Stimulated activated CD8-positive, alpha-beta memory T cell treated with anti-CD3 and anti-CD28 coated beads, Interleukin-15, amount 100 ng/mL, for 24 hours (primary cell): ENCODE measurements around the gene WDR72.

Source experiments
- DNase-seq: peaks from one replicate; pipeline ENCODE4 v3.0.0-alpha.2; 2020; ENCODE audit warnings: low read depth

WDR72 gene

DNA sequence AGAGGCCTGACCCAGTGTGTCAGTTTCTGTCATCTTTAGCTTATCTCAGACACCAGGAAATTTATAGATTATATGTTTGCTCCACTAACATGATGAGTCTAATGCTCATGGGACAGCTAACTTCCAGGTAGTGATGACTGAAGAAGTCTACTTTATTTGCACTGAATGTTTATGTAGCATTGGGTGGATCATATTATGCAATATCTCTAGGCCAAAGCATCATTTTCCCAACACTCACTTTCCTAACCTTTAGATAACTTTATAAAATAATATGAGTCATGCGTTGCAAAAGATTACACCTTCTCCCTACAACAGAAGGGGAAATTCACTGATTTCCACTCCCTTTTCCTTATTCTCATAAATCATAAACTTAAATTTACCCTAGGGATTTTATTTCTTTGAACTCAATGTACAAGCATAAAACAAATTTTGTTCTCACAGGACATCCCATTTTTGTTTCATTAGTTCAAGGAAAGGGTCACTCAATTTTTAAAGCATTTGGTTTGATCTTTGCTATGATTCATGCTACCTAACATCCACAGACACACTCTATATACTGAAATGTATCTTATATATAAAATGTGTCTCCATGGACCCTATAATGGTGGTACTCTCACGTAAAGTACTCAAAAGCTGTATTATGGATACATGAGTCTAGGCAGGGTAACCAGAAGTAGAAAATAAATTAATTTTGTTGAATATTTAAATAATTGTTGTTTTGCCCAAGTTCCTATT, 225.2 kb downstream of the WDR72 start:
- DNase-seq = no peak

DNA sequence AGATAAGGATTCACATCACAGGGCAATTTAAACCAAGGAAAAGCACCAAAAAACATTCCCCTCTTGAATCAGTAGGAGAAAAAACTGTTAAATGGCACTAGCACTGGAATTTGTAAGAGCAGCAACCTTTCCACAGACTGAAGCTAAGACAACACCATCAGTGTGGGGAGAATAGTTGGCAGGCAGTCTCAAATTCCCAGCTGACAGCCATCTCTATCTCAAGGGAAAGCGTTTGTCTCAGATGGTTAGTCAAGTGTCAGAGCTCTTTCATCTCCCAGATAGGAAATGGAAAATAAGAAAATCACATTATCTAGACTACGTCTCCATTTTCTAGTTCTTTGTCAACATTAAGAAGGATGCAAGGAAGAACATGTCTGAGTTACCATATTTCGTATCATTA, 228.7 kb downstream of the WDR72 start:
- DNase-seq = no peak

DNA sequence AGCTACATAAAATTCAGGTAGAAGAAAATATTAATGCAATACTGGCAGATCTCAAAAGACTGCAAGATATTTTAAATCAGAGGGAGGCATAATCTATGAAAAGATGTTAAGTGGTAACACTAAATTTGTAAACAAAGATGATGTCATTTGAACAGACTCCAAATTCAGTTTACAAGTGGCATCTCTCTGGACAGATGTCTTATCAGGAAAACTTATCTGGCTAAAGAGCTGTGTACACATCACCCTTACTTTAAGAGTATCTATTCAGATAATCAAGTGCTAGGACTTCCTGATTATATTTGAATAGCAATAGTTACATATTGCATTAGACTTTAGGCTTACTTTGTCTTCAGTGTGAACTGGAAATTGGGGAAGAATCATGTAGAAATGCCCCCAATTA, 231.5 kb downstream of the WDR72 start:
- no peak for DNase-seq

DNA sequence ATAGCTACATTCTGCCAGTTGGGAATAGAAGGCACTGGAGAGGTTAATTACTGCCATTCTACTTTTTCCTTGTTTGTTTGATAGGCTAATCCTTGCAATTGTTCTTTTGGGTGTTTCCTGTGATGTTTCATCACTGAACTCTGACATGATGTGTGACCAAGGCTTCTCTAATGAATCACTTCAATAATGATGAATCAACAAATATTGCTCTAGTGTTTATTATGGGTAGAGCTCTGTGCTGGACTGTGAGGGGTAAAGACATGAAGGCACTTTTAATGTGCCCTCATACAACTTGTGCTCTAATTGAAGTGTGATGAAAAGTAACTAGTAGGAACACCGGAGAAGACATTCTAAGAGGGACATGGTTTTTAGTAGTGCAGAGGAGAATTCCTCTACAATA, 233.6 kb downstream of the WDR72 start:
- DNase-seq = no peak

DNA sequence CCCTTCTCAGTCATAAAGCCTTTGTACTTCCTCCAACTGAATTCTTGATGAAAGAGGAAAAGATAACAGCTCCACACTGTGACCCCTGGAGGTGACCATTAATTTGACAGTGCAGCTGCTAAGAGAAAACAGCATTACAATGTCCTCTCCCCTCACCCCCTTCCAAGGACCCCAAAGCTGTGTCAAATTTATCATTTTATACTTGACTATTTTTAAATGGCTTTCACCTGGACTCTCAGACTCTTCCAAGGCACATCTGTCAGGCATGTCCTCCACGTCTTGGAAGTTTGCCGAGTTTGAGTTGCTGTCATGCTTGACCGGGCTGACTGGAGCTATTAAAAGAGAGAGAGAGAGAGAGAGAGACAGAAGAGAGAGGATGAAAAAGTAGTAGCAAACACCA, 236.5 kb downstream of the WDR72 start:
- no peak for DNase-seq

DNA sequence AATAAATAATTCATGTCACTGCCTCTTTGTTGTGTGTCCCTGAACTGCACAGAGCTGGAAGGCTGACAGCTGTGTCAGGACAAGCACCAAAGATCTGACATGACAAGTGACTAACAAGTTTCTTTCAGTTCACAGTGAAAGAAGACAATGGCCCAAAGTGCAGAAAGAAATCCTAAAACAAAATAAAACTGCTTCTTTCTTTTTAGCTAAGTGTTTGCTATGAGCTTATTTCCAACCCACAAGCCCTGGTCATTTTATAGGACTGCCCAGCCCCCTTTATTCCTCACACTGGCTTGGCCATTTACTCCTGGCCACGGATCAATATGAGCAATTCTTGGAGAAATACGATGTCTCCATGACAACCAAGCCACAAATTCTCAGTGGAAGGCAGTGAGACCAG, 238.5 kb downstream of the WDR72 start:
- DNase-seq = no peak

DNA sequence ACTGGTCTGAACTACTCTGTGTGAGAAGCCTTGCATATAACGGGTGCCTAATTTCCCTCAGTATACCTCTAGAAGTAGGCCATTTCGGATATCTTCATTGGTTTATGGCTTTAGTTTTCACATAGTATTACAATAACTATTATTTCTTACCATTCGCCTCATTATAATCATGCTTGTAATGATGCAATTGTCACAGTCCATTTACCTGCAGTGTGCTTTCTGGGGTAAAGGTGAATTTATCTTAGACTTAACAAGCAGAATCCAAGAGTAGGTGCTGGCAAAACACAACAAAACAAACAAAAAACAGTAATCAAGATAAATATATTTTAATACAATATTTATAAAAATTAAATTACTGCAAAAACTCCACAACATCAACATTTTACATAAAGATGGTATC, 246.0 kb downstream of the WDR72 start:
- DNase-seq = no peak

DNA sequence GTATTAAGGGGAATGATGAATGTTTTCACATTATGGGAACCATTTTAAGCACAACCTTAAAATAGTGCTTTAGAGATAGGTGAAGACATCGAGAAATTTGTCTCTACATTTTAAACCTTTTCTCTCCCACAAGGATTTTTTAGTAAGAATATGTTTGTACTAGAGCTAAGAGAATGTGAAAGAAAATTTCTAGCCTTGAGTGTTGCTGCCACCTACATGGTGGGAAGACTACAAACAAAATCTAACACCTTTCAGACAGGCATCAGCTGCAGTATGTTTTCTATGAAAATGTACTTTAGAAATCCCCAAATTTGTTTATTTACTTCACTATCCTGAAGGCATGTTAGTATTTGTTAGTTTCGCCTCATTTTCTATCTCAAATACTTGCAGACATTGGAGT, 247.4 kb downstream of the WDR72 start:
- no peak for DNase-seq

DNA sequence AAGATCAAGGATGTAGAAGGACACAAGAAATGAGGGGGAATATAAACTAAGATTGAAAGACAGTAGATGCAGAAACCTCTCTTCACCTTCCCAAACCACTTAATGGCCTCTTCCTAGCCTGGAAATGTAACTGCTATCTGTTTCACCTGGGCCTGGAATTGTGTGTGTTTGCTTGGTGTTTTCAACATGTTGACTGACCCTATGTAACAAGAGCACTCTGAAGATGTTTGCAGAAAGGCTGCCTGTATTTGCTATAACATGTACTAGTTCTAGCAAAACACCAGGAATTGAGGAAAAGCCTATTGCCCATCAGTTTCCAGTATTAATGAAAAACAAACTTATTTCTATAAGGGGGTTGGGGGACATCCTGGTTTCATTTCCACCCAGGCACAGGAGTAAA, 248.3 kb downstream of the WDR72 start:
- DNase-seq = no peak

DNA sequence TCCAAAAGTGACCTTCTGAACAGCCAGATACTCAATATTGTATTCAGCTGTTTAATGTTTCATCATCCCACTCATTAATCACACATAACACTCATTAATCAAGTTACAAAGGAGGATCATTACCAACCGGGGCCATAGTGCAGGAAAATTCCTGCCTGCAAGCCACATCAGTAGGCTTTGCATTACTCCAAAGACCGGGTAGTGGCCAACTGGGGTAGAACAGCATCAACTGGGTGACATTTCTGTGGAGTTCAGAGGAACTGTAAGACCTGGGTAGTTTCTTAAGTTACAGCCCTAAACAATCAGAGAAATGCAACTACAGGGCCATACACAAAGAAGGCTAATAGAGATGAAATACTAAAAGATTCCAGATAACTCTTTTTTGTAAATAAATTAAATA, 253.1 kb downstream of the WDR72 start:
- no peak for DNase-seq

DNA sequence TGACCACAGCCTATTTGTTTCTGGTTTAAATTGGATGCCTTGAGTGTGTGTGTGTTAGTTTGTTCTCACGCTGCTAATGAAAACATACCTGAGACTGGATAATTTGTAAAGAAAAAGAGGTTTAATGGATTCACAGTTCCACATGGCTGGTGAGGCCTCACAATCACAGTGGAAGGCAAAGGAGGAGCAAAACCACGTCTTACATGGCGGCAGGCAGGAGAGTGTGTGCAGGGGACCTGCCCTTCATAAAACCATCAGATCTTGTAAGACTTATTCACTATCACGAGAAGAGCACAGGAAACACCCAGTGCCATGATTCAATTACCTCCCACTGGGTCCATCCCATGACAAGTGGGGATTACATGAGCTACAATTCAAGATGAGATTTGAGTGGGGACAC, 260.5 kb downstream of the WDR72 start:
- no peak for DNase-seq

DNA sequence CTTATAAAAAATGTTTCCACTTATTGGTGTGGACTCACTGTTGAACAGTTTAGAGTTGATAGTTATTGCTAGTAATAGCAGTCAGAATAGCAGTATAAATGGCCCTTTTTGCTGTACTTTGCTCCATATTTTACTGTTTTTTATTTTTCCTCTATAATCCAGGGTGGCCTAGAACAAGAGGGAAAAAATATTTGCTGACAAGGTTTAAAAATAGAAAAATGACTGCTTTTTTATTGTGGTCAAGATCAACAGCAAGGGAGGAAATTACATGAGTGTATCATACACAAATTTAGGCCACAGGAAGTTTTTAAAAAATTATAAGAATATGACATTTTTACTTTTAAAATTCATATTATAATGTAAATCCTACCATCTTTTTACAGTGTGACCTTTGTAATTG, 269.1 kb downstream of the WDR72 start:
- no peak for DNase-seq

DNA sequence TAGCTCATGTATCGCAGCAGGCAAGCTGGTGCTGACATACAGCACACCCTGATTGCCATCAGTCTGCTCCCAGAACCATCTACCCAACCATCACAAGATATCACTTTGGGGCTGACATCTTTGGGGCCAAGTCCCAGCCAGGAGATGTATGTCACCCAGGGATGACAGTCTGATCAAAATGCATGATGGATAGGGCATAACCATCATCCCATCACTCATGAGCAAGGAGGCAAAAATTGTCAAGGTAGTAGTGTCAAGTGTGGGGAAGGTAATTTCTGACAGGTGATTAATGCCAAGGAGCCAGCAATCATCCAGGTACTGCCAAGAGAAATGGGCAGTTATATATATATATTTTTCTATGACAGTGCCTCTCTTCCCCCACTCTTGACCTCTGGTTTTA, 277.4 kb downstream of the WDR72 start:
- DNase-seq = no peak

DNA sequence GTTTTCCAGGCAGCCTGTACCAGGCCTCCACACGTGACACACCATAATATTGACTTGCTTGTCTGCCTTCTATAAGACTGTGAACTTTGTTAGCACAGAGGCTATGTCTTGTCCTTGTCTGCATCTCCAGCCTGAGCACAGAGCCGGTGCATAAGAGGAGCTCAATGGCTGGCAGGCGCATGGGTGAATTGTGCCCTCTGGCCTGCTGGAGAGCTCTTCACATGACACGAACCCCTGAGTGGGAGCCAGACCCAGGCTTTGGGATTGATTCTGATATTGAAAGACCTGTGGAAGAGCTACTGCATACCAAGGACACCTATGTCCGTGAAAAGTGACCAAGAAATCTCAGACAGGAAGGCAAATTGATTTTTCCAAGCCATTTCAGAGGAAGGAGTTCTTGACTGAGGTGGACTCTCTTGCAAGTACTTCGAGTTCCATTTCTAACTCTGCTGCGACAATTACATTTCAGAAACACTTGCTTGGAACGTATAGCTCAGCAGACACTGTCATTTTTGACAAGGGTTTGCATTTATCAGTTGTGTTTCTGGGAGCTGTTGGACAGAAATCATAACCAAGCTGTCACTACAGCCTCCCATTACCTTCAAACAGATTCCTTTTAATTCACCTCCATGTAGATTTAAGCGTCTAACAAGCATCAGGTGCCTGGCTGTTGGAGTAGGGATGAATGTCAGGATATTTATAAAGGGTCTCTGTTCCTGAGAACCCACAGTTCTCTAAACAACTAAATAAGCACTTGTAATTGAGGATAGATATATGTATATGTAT, 281.3 kb downstream of the WDR72 start:
- no peak for DNase-seq

DNA sequence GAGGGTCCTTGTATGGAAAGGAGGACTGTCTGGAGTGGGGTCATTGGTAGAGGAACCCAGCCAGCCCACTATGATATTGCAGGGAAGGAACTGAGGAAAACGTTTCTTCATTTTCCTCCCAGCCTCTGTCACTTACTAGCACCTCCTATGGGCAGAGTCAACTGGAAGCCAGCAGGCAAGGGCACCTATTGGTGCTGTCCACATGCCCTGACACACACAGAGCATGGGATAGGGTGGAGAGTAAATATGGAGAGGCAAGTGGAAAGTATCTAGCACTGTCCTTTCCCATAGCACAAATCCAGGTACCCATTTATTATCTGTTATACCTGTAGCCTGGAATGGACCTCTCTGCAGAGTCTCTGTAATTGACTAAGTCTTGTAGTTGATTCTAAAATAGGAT, 285.6 kb downstream of the WDR72 start:
- no peak for DNase-seq

DNA sequence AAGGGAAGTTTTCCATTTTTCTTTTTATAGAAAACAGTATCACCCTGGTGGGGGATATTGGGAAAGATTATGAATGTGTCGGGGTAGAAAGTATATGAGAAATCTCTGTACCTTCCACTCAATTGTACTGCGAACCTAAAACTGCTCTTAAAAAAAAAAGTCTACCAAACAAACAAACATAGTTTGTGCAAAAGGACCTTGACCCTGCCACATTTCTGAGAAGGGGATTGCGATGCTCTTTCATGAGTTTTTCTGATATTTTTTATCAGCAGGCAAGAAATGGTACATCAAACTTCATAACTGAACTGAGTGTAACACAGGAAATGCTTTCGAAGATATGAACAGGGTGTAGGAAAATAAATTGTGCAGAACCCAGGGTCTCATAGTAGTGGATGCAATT, 286.0 kb downstream of the WDR72 start:
- DNase-seq = no peak

DNA sequence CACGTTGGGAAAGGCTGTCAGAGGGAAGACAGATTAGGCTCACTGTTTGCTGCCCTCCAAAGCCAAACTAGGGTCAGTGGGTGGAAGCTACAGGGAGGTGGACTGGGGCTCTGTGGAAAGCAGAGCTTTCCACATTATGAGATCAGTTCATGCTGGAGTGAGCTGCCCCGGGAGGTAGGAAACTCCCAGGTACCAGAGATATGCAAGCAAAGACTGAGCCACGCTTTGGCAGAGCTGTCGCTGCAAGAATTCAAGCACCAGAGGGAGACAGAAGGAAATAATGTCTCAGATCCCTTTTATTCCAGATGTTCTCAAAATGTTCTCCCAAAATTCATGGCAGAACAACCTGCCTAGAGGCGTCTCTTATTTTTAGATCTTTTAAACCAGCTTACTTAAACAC, 286.6 kb downstream of the WDR72 start:
- DNase-seq = no peak

DNA sequence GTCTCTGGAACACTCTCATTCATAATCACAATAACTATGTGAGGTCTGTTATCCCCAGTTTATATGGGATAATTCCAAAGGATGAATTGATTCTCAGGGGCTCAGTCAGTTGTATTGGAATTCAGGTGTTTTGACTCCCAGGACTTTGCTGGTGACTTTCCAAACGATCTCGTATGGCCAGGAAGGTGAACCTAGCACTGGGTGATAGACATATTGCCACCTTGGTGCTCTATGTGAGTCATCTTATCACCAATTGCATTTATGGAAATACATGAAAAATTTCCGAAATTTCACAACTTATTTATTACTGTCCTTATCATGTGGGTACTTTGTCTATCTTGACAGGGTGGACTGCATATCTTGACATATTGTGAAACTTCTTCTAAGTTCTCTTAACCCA, 287.3 kb downstream of the WDR72 start:
- no peak for DNase-seq

DNA sequence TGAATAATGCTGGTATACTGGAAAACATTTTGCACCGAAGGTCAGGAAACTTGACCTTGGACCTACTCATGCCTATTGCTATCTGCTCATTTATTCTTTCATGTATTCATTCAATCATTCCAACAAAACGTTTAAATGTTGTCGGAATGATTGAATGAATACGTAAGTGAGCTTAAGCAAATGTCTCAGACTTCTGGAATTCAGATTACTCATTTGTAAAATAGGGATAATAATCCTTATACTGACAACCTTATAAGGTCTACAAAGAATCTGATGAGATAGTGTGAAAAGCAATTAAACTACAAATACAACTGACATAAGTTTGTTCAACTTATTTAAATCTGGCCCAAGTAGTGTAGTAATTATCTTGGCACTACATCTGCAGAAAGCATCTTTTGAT, 288.7 kb downstream of the WDR72 start:
- no peak for DNase-seq

DNA sequence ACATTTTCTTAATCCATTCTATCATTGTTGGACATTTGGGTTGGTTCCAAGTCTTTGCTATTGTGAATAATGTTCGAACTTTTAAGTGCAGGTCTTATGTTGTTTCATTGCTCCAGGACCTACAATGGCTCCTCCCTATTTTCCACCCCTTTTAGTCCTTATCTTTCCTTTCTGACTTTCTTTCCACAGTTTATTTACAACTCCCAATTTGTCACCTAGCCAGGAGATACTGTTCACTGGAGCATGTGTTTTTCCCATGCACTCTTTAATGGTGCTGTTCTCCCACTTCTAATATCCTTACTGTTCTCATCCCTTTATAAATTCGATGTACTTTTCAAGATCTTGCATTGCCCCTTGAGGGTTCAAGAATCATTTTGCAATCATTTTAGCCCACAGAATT, 290.0 kb downstream of the WDR72 start:
- DNase-seq = no peak
